HCT116 (cell line): ENCODE results near the gene PNPLA6.

Experiments
- CEBPB ChIP-seq: IDR thresholded peaks from 2 replicates; pipeline ENCODE4 v1.6.1; 2012; ENCODE audit warnings: low read depth
- CTCF ChIP-seq, 3 experiments: fragments of 200-600 bp in 1 of 3; sonication (generic) in 1 of 3; IDR thresholded peaks in 2 of 3; conservative IDR thresholded peaks in 1 of 3; 2 replicates each; pipeline ENCODE4 v1.5.1; 2012 to 2017; ENCODE audit warnings: low read depth in 2 of 3, low read length in 2 of 3, antibody characterized with exemption in 1 of 3, borderline replicate concordance in 1 of 3, control low read depth in 1 of 3, mild to moderate bottlenecking in 1 of 3, mixed read lengths in 1 of 3, mixed run types in 1 of 3, moderate library complexity in 1 of 3; ENCODE audit not compliant: insufficient read depth in 1 of 3
- EZH2 ChIP-seq: fragments of 200-600 bp; sonication (generic); IDR thresholded peaks from 2 replicates; pipeline ENCODE4 v1.6.1; 2017; ENCODE audit warnings: antibody characterized with exemption, mixed run types
- EZH2phosphoT487 ChIP-seq: fragments of 200-600 bp; IDR thresholded peaks from 2 replicates; pipeline ENCODE4 v1.6.1; 2018; ENCODE audit warnings: antibody characterized with exemption, borderline replicate concordance
- JUND ChIP-seq: IDR thresholded peaks from 2 replicates; pipeline ENCODE4 v1.6.1; 2012
- MAX ChIP-seq: IDR thresholded peaks from 2 replicates; pipeline ENCODE4 v1.6.1; 2012
- POLR2A ChIP-seq: IDR thresholded peaks from 2 replicates; pipeline ENCODE4 v1.7.0; 2011; ENCODE audit warnings: borderline replicate concordance; ENCODE audit not compliant: insufficient read depth, insufficient read length; ENCODE audit errors: extremely low read depth
- POLR2AphosphoS5 ChIP-seq: IDR thresholded peaks from 2 replicates; pipeline ENCODE4 v1.6.1; 2011; ENCODE audit warnings: mild to moderate bottlenecking, low read depth, low read length, moderate library complexity
- RAD21 ChIP-seq: IDR thresholded peaks from 2 replicates; pipeline ENCODE4 v1.6.1; 2012; ENCODE audit warnings: low read depth, mild to moderate bottlenecking
- TCF7L2 ChIP-seq: IDR thresholded peaks from 2 replicates; pipeline ENCODE4 v1.7.0; 2011; ENCODE audit warnings: borderline replicate concordance, inconsistent platforms; ENCODE audit not compliant: insufficient read depth, insufficient read length; ENCODE audit errors: extremely low read depth
- YY1 ChIP-seq: IDR thresholded peaks from 2 replicates; pipeline ENCODE4 v1.6.1; 2011; ENCODE audit warnings: low read length, low read depth, moderate library complexity, mild to moderate bottlenecking; ENCODE audit not compliant: insufficient replicate concordance; ENCODE audit errors: extremely low read depth
- TF ChIP-seq, protein P1 (sequence below): IDR thresholded peaks from 2 replicates; pipeline ENCODE4 v1.6.1; 2012; ENCODE audit warnings: low read depth
- TF ChIP-seq, protein P2 (sequence below): IDR thresholded peaks from 2 replicates; pipeline ENCODE4 v1.6.1; 2011; ENCODE audit warnings: mild to moderate bottlenecking, low read length, moderate library complexity; ENCODE audit not compliant: insufficient replicate concordance; ENCODE audit errors: extremely low read depth

DNA sequence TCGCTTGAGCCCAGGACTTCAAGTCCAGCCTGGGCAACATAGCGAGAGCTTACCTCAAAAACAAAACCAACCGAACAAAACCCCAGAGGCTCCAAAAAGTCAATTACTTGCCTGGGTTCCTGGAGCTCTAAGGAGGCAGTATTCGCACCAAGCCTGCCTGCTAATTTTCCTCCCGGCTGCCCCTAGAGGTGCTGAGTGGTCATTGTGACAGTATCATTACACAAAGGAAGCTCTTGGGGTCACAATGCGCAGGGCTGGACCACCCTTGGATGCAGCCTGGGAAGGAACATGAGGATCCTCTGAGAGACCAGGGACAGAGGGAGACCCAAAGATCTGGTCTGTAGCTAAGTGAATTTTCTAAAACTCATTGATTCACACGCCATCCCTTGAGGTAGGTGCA lies 38.2 kb upstream of the PNPLA6 start:
- TF ChIP-seq CTCF (IDR thresholded peaks at IDR 0.05 in 2 of 3, conservative IDR thresholded peaks at IDR 0.05 in 1 of 3; ENCODE audit: borderline replicate concordance in 1 of 3, insufficient read depth in 1 of 3, low read depth in 2 of 3, low read length in 2 of 3) = peak in 2 of 3 experiments; percentile 56 to 64; a peak in 4 of 6 replicates
- no peak for TF ChIP-seq CEBPB
- TF ChIP-seq POLR2A = no peak
- TF ChIP-seq RAD21 = no peak
- TF ChIP-seq, protein P1, sequence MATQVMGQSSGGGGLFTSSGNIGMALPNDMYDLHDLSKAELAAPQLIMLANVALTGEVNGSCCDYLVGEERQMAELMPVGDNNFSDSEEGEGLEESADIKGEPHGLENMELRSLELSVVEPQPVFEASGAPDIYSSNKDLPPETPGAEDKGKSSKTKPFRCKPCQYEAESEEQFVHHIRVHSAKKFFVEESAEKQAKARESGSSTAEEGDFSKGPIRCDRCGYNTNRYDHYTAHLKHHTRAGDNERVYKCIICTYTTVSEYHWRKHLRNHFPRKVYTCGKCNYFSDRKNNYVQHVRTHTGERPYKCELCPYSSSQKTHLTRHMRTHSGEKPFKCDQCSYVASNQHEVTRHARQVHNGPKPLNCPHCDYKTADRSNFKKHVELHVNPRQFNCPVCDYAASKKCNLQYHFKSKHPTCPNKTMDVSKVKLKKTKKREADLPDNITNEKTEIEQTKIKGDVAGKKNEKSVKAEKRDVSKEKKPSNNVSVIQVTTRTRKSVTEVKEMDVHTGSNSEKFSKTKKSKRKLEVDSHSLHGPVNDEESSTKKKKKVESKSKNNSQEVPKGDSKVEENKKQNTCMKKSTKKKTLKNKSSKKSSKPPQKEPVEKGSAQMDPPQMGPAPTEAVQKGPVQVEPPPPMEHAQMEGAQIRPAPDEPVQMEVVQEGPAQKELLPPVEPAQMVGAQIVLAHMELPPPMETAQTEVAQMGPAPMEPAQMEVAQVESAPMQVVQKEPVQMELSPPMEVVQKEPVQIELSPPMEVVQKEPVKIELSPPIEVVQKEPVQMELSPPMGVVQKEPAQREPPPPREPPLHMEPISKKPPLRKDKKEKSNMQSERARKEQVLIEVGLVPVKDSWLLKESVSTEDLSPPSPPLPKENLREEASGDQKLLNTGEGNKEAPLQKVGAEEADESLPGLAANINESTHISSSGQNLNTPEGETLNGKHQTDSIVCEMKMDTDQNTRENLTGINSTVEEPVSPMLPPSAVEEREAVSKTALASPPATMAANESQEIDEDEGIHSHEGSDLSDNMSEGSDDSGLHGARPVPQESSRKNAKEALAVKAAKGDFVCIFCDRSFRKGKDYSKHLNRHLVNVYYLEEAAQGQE = no peak
- TF ChIP-seq EZH2 = no peak
- TF ChIP-seq POLR2AphosphoS5 = no peak
- no peak for TF ChIP-seq MAX
- no peak for TF ChIP-seq YY1
- TF ChIP-seq, protein P2, sequence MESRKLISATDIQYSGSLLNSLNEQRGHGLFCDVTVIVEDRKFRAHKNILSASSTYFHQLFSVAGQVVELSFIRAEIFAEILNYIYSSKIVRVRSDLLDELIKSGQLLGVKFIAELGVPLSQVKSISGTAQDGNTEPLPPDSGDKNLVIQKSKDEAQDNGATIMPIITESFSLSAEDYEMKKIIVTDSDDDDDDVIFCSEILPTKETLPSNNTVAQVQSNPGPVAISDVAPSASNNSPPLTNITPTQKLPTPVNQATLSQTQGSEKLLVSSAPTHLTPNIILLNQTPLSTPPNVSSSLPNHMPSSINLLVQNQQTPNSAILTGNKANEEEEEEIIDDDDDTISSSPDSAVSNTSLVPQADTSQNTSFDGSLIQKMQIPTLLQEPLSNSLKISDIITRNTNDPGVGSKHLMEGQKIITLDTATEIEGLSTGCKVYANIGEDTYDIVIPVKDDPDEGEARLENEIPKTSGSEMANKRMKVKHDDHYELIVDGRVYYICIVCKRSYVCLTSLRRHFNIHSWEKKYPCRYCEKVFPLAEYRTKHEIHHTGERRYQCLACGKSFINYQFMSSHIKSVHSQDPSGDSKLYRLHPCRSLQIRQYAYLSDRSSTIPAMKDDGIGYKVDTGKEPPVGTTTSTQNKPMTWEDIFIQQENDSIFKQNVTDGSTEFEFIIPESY = no peak
- TF ChIP-seq EZH2phosphoT487 = no peak
- TF ChIP-seq JUND = no peak
- TF ChIP-seq TCF7L2 = no peak
